ENCODE measurements around the gene RANBP9. TPM values are rescaled to one million over a fixed set of nuclear protein-coding genes. Genes with fewer than 3 reads are reported as not detected.

The RANBP9 gene
- total and polyA plus RNA-seq, 2 donors from 2014 or later = 16.4 to 29.0 TPM

DNA sequence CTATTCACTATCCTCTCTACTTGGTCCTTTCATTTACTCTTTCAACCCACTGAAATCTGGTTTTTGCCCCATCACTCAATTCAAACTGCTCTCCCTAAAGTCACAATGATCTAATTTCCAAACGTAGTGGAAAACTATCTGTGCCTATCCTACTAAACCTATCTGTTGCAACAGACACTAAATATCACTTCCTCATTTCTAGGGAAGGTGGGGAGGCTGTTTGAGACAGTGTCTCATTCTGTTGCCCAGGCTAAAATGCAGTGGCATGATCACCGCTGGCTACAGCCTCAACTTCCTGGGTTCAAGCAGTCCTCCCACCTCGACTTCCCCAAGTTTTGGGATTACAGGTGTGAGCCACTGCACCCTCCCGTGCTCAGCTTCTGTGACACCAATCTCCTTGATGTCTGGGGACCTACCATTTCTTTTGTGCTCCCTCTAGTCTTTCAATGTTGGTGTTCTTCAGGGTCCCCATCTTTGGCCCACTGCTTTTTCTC, 8.8 kb downstream of the RANBP9 start:
- intact Hi-C loops (cut with DNase I) = no loop called here
- Histone ChIP-seq H3K9ac (ENCODE audit: low read length in 3 of 3) (no peak overlapping the region), H3K4me3 (ENCODE audit: low read length in 3 of 3) (no peak overlapping the region), H3K9me3 (ENCODE audit: control insufficient read depth in 2 of 3, insufficient read depth in 1 of 3, low read length in 3 of 3) (no peaks in the 10 kb centered on the region), H3K27me3 (ENCODE audit: control insufficient read depth, insufficient read depth, low read length) (no peaks in the 10 kb centered on the region), H3K27ac (ENCODE audit: low read depth in 2 of 2, low read length in 2 of 2) (no peak overlapping the region), H3K36me3 (ENCODE audit: control insufficient read depth in 2 of 3, insufficient read depth in 3 of 3, low read length in 3 of 3) (peaks cover 0 to 2% (median 0%) of the 10 kb centered on the region in 3 donors), H3K4me1 (ENCODE audit: control insufficient read depth in 2 of 3, insufficient read depth in 2 of 3, low read depth in 1 of 3, low read length in 3 of 3) (peaks cover 0 to 3% (median 2%) of the 10 kb centered on the region in 3 donors)
- FAIRE-seq (no peak), DNase-seq (no peak)
- TF ChIP-seq, protein P1, sequence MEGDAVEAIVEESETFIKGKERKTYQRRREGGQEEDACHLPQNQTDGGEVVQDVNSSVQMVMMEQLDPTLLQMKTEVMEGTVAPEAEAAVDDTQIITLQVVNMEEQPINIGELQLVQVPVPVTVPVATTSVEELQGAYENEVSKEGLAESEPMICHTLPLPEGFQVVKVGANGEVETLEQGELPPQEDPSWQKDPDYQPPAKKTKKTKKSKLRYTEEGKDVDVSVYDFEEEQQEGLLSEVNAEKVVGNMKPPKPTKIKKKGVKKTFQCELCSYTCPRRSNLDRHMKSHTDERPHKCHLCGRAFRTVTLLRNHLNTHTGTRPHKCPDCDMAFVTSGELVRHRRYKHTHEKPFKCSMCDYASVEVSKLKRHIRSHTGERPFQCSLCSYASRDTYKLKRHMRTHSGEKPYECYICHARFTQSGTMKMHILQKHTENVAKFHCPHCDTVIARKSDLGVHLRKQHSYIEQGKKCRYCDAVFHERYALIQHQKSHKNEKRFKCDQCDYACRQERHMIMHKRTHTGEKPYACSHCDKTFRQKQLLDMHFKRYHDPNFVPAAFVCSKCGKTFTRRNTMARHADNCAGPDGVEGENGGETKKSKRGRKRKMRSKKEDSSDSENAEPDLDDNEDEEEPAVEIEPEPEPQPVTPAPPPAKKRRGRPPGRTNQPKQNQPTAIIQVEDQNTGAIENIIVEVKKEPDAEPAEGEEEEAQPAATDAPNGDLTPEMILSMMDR (IDR thresholded peaks at IDR 0.05; ENCODE audit: borderline replicate concordance, extremely low read depth, insufficient read depth) = no peak

DNA sequence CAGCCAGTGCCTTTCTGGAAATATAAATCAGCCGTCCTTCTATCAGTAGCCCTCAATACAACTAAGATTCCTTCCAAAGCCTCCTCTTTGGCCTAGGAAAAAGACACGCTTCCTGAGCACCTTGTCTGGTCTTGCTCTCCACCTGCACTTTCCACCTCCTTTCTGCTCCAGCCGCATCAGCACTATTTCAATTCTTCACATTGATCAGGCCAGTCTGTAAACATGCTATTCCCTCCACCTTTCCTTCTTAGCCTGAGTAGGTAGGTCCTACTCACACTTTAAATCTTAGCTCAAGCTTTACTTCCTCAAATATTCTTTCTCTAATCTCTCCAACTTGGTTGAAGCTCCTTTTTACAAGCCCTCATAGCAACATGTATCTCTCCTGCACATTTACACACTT, 11.4 kb downstream of the RANBP9 start:
- Histone ChIP-seq H3K4me3 (ENCODE audit: low read length in 3 of 3) (no peak overlapping the region), H3K27ac (ENCODE audit: low read depth in 2 of 2, low read length in 2 of 2) (no peak overlapping the region), H3K9ac (ENCODE audit: low read length in 3 of 3) (no peak overlapping the region), H3K27me3 (ENCODE audit: control insufficient read depth, insufficient read depth, low read length) (no peaks in the 10 kb centered on the region), H3K36me3 (ENCODE audit: control insufficient read depth in 2 of 3, insufficient read depth in 3 of 3, low read length in 3 of 3) (peaks cover 0 to 2% (median 0%) of the 10 kb centered on the region in 3 donors), H3K4me1 (ENCODE audit: control insufficient read depth in 2 of 3, insufficient read depth in 2 of 3, low read depth in 1 of 3, low read length in 3 of 3) (peaks cover 0 to 3% (median 0%) of the 10 kb centered on the region in 3 donors), H3K9me3 (ENCODE audit: control insufficient read depth in 2 of 3, insufficient read depth in 1 of 3, low read length in 3 of 3) (no peaks in the 10 kb centered on the region)
- DNase-seq = no peak
- intact Hi-C loops (cut with DNase I) = no loop called here
- TF ChIP-seq, protein P1 (IDR thresholded peaks at IDR 0.05; ENCODE audit: borderline replicate concordance, extremely low read depth, insufficient read depth) = no peak
- FAIRE-seq = no peak

GRCh38 chr6:13698715-13699114, 12.9 kb downstream of the RANBP9 start:
- no peak for FAIRE-seq
- DNase-seq = no peak

More at GRCh38 chr6:13698715-13699114, 12.9 kb downstream of the RANBP9 start:
- H3K27me3 ChIP-seq (ENCODE audit: control insufficient read depth, insufficient read depth, low read length) = no peaks in the 10 kb centered on the region
- intact Hi-C loops (cut with DNase I) = no loop called here
- TF ChIP-seq, protein P1 (IDR thresholded peaks at IDR 0.05; ENCODE audit: borderline replicate concordance, extremely low read depth, insufficient read depth) = no peak
- peaks cover 0 to 3% (median 0%) of the 10 kb centered on the region in 3 donors for H3K4me1 ChIP-seq (ENCODE audit: control insufficient read depth in 2 of 3, insufficient read depth in 2 of 3, low read depth in 1 of 3, low read length in 3 of 3)
- H3K36me3 ChIP-seq (ENCODE audit: control insufficient read depth in 2 of 3, insufficient read depth in 3 of 3, low read length in 3 of 3) = peaks cover 0 to 2% (median 0%) of the 10 kb centered on the region in 3 donors
- H3K9me3 ChIP-seq (ENCODE audit: control insufficient read depth in 2 of 3, insufficient read depth in 1 of 3, low read length in 3 of 3) = no peaks in the 10 kb centered on the region
- H3K27ac ChIP-seq (ENCODE audit: low read depth in 2 of 2, low read length in 2 of 2) = no peak overlapping the region
- no peak overlapping the region for H3K9ac ChIP-seq (ENCODE audit: low read length in 3 of 3)
- no peak overlapping the region for H3K4me3 ChIP-seq (ENCODE audit: low read length in 3 of 3)

Data from kidney (tissue), 14 donors.